ENCODE results near the gene CRADD.

The CRADD gene

DNA sequence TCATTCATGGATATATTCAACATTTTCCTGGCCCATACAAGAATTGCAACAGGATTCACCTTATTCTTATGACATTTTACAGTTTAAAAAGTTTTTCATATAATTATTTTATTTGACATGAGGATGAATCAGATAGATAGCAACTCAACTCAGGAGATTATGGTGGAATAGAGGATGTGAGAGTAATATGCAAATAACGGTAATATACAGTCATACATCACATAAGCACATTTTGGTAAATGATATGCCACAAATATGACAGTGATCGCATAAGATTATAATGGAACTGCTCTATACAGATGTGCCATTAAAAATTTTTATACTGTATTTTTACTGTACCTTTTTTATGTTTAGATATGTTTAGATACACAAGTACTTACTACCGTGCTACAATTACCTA, 24.1 kb upstream of the CRADD start:
- TF ChIP-seq REST (IDR thresholded peaks at IDR 0.05; ENCODE audit: low read depth), result no peak
- TF ChIP-seq RAD21 (IDR thresholded peaks at IDR 0.05; ENCODE audit: low read depth), result no peak
- no peak for TF ChIP-seq MAX (IDR thresholded peaks at IDR 0.05)
- TF ChIP-seq ZBTB7A (IDR thresholded peaks at IDR 0.05; ENCODE audit: low read depth), result no peak
- no peak for TF ChIP-seq TCF12 (IDR thresholded peaks at IDR 0.05; ENCODE audit: low read depth)
- no peak for TF ChIP-seq YY1 (IDR thresholded peaks at IDR 0.05; ENCODE audit: low read depth)
- TF ChIP-seq NFIC (IDR thresholded peaks at IDR 0.05), result no peak
- no peak for TF ChIP-seq CREB1 (IDR thresholded peaks at IDR 0.05; ENCODE audit: low read depth)
- TF ChIP-seq EGR1 (IDR thresholded peaks at IDR 0.05), result no peak
- no peak for TF ChIP-seq TEAD4 (IDR thresholded peaks at IDR 0.05)
- no peak for TF ChIP-seq TAF1 (IDR thresholded peaks at IDR 0.05; ENCODE audit: low read depth)
- TF ChIP-seq, protein P1, sequence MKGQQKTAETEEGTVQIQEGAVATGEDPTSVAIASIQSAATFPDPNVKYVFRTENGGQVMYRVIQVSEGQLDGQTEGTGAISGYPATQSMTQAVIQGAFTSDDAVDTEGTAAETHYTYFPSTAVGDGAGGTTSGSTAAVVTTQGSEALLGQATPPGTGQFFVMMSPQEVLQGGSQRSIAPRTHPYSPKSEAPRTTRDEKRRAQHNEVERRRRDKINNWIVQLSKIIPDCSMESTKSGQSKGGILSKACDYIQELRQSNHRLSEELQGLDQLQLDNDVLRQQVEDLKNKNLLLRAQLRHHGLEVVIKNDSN (IDR thresholded peaks at IDR 0.05), result no peak
- TF ChIP-seq CEBPB (IDR thresholded peaks at IDR 0.05), result no peak
- TF ChIP-seq EP300 (IDR thresholded peaks at IDR 0.05; ENCODE audit: borderline replicate concordance), result no peak
- TF ChIP-seq FOXM1 (IDR thresholded peaks at IDR 0.05; ENCODE audit: borderline replicate concordance, low read depth), result no peak

DNA sequence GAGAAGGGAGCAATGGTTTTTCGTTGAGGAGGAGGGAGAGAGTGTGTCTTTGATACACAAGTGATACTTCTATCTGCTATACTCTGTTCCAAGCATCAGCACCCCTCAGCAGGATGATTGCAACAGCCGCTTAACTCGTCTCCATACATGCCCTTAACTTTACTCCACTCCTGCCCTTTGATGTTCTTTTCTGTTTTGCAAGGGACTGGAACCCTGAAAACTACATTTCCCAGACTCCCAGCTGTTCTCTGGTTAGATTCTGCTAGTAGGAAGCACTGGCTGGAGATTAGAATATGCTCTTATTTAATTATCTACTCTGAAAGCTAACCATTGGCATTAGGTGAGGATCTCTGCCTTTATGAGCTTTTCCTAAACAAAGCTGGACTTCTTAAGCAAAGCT, 23.5 kb upstream of the CRADD start:
- TF ChIP-seq EGR1 (IDR thresholded peaks at IDR 0.05) (no peak), TCF12 (IDR thresholded peaks at IDR 0.05; ENCODE audit: low read depth) (no peak), TEAD4 (IDR thresholded peaks at IDR 0.05) (no peak), EP300 (IDR thresholded peaks at IDR 0.05; ENCODE audit: borderline replicate concordance) (no peak), CEBPB (IDR thresholded peaks at IDR 0.05) (no peak), CREB1 (IDR thresholded peaks at IDR 0.05; ENCODE audit: low read depth) (no peak), REST (IDR thresholded peaks at IDR 0.05; ENCODE audit: low read depth) (no peak)
- TF ChIP-seq, protein P1 (IDR thresholded peaks at IDR 0.05), result no peak

GRCh38 chr12:93654421-93654820, 22.8 kb upstream of the CRADD start:
- TF ChIP-seq NFIC (IDR thresholded peaks at IDR 0.05), result no peak
- no peak for TF ChIP-seq EP300 (IDR thresholded peaks at IDR 0.05; ENCODE audit: borderline replicate concordance)
- TF ChIP-seq, protein P1 (IDR thresholded peaks at IDR 0.05), result no peak
- no peak for TF ChIP-seq TCF12 (IDR thresholded peaks at IDR 0.05; ENCODE audit: low read depth)
- no peak for TF ChIP-seq TAF1 (IDR thresholded peaks at IDR 0.05; ENCODE audit: low read depth)
- TF ChIP-seq CEBPB (IDR thresholded peaks at IDR 0.05), result no peak
- no peak for TF ChIP-seq MAX (IDR thresholded peaks at IDR 0.05)

DNA sequence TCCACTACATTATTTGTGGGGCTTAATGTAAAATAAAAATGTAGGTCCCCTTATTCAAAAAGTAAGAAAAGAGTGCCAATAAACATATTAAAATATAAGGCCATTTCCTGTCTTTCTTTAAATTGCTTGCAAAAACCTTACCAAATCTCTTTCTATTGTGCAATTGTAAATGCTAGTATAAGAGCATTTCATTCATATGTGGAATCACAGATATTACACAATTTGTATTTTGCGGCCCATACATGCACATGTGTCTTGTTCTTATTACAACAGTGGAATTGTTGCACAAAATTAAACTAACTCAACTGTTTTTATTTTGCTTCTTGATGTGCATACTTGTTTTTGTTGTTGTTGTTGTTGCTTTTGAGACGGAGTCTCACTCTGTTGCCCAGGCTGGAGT, 20.1 kb upstream of the CRADD start:
- TF ChIP-seq CREB1 (IDR thresholded peaks at IDR 0.05; ENCODE audit: low read depth) (no peak), EP300 (IDR thresholded peaks at IDR 0.05; ENCODE audit: borderline replicate concordance) (no peak), TEAD4 (IDR thresholded peaks at IDR 0.05) (no peak), REST (IDR thresholded peaks at IDR 0.05; ENCODE audit: low read depth) (no peak), FOXM1 (IDR thresholded peaks at IDR 0.05; ENCODE audit: borderline replicate concordance, low read depth) (no peak), NFIC (IDR thresholded peaks at IDR 0.05) (no peak), EGR1 (IDR thresholded peaks at IDR 0.05) (no peak), TAF1 (IDR thresholded peaks at IDR 0.05; ENCODE audit: low read depth) (no peak), YY1 (IDR thresholded peaks at IDR 0.05; ENCODE audit: low read depth) (no peak), ZBTB7A (IDR thresholded peaks at IDR 0.05; ENCODE audit: low read depth) (no peak), TCF12 (IDR thresholded peaks at IDR 0.05; ENCODE audit: low read depth) (no peak), RAD21 (IDR thresholded peaks at IDR 0.05; ENCODE audit: low read depth) (no peak), MAX (IDR thresholded peaks at IDR 0.05) (no peak), CEBPB (IDR thresholded peaks at IDR 0.05) (no peak)
- TF ChIP-seq, protein P1 (IDR thresholded peaks at IDR 0.05), result no peak
